ENCODE results near the gene BABAM2.

Gene BABAM2

DNA sequence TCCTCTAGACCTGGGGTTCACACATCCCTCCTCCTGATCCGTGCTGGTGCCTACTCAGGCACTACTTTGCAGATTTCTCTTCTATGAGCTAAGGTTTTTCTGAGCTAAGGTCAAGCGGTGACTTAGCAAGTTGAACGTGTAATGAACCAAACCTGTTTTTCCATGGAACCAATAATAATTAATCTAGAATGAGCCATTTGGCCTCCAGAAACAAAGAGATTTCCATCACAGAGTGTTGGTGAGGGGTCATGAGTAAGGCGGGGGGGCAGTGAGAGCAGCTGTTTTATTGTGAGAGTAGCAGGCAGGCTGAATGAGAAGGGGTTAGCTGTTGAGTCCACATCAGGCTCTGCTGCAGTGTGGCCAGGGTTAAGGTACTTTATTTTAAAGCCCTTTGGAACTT is 390.1 kb downstream of the BABAM2 start:
- DNase-seq (ENCODE audit: low read depth in 2 of 2): no peak

DNA sequence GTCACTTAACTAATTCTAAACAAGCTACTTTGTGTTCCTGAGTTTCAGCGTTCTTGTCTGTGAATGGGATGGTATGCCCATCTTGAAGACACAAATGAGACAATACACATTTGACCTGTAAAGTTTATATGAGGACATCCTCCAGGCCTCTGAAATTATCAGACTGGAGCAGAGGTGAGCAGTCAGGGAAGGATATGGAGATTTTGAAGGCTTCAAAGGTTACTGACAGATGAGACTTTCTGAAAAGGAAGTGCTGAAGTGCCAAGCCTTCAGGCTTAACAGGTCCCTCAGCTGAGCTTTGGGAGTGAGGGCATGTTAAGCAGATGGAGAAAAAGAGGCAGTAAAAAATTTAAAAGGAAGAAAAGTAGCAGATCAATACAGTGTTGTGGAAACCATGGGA is 391.2 kb downstream of the BABAM2 start:
- no peak for DNase-seq (ENCODE audit: low read depth in 2 of 2)

DNA sequence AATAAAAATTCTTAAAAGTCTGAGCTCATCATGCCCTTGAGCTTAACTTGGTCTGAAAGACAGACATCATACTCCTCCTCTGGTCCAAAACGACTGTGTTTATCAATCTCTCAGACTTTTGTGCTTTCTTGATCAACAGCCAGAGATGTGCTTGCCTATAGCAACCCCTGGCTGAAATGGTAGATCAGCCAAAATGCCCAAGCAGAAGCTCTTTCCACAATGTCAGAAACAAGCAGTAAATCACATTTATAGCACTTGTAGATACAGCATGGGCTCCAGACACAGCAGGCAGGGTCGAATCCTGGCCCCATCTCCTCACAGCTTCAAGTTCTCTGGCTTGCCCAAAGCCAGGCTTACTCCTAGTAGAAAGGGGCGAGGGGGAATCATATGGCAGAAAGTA is 391.7 kb downstream of the BABAM2 start:
- DNase-seq (ENCODE audit: low read depth in 2 of 2): no peak

DNA sequence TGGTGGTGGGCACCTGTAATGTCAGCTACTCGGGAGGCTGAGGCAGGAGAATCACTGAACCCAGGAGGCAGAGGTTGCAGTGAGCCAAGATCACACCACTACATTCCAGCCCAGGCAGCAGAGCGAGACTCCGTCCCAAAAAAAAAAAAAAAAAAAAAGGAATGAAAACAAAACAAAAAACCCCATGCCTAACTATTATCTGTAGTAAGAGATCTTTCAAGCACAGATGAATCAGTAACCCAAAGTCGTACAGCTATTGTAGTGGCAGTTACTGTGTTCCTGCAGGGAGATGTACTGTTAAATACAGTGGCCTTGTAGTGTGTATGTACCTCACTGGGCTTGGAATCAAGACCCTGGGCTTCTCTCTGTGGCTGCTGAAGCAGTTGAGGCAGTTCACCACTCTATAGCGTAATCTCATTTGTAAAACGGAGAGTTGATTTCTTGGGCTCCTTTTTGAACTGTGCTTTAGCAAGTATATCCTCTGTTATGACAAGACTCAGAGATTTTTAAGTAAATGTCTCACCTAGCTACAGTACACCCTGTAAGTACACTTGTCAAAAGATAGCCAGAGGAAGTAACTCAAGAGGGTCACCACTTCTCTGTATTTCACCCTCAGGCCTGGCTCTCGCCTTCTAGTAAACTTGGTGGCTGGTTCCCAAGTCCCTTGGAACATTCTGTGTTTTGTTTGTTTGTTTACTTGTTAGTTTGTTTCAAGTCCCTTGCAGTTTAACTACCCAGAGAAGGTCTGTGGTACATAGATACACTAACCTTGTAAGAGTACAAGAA is 392.5 kb downstream of the BABAM2 start:
- no peak for DNase-seq (ENCODE audit: low read depth in 2 of 2)

DNA sequence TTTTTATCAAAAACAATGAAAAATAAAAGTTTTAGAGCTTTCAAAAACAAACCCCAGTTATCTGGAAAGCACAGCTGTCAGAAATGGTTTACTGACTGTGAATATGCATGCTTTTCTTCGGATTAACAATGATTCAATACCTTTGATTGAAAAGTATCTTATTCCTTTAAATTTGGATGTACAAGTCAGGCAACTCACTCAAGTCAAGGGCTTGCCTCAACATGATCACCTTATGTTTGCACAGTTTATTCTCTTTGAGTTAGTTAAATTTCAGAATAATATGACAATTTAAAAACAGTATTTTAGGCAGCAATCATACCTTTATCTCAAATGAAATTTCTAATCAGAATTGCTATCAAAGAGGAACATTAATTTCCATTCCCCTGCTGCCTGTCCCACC is 393.3 kb downstream of the BABAM2 start:
- DNase-seq (ENCODE audit: low read depth in 2 of 2): no peak

DNA sequence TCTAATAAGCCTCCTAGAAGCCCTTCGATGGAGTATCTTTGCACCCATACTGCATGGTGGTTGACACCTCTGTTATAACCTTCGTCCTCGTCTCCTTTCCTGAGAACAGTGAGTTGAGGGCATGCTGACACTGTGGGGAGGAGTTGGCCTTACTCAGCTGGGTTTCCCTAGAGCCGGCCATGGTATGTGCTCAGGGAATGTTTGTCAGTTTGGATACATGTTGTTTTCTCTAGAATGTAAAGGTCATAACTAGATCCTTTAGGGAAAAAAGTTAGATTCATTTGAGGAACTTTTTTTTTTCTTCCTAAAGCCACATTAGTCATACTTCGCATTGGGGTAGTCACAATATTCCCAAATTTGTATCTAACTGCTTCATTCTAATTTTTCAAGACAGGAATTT is 396.1 kb downstream of the BABAM2 start:
- no peak for DNase-seq (ENCODE audit: low read depth in 2 of 2)

DNA sequence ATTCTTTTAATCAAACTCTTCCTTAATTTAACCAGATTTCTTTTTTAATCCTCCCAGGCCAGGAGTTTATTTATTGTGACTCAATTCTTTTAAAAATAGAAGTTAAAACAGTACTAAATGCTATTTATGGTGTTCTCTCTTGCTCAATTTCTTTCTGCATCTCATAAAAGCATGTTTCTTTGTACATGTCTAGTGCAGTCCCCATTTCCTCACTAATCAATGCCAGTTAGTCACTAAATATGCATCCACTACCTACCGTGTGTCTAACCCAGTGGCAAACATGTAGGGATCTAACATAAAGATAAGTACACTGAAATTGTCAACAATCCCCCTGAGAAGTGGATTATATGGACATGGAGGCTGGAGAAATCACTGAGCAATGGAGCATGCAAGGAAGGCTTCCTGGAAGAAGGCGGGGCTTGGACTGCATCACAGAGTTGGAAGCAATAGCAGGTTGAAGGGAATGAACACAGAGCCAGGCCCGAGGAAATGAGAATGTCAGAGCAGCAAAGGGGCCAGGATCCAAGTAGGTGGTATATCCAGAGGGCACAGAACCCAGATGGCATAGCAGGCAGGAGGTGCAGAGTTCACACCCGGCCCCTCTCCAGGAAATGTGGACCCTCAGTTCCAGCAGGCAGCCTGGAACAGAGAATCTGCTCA is 396.9 kb downstream of the BABAM2 start:
- no peak for DNase-seq (ENCODE audit: low read depth in 2 of 2)

DNA sequence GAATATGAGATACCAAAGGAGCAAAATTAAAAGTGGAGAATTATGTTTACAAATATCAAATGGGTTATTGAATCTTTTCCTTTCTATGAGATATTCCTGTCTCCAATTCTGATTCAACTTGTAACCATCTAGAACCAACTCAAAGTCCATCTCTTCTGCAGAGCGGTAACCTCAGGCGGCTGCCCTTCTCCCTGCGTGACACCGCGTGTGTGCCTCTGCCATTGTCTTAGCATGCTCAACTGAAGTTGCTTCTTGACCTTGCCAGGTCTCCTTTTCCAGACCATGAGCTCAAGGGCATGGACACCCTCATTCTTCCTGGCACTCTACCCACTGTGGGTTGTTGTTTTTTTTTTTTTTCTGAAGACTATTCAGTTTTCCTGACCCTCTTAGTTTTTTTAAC is 398.1 kb downstream of the BABAM2 start:
- DNase-seq (ENCODE audit: low read depth in 2 of 2): no peak

DNA sequence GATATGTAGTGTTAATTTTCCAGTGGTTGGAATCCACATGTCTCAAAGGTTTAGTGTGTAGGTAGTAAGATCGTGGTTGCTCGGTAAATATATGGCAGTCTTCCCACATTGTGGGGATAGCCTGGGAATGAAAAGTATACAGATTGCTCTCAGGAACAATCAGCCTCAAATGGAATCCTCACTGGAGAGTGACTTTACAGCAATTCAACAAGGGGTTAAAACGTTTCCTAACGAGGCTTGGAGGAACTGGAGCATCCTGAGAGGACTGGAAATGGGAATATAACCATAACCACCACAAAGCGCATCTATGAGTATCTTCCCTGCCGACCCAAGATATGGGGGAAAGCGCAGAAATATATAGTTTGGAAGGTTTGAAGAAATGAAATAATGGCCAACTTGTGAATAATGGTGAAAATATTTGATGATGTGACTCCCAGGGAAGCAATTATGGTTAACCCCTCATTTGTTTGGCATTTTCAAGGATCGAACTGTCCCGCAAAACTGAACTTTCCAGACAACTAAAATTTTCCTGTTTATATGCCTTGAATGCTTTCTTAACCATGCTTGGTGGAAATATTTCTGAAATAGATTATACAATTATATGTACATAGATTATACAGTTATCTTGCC is 401.4 kb downstream of the BABAM2 start:
- no peak for DNase-seq (ENCODE audit: low read depth in 2 of 2)

DNA sequence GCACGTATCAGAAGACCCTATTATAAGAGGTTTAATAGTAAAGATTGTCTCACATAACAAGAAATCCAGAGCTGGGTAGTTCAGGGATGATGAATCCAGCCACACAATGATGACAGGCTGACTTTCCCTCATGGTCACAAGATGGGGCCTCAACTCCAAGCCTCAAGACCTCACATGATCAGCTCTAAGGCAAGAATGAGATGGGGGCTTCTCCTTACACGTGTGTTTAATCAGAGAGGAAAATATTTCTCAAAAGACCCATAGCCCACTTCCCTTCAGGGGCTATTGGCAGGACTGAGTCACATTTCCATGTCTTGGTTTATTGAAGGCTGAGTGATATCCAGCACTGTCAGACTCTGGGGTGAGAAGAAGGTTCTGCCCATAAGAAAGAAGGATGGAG is 402.0 kb downstream of the BABAM2 start:
- DNase-seq (ENCODE audit: low read depth in 2 of 2): no peak

DNA sequence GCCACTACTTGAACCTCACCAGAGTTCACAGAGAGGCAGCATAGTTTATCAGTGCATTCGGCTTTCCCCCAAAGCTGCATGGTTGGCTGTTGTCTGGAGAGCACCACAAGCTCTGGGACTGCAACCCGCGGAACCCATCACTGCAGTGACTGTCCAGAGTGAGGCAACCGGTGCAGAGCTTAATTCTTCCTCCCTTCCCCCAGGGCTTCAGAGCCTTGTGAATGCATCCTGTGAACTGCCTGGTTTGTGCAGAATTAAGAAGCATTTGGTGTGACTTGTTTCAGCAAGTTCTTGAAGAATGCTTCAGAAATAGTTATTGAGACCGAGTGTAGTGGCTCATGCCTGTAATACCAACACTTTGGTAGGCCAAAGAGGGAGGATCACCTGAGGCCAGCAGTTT is 402.9 kb downstream of the BABAM2 start:
- no peak for DNase-seq (ENCODE audit: low read depth in 2 of 2)

DNA sequence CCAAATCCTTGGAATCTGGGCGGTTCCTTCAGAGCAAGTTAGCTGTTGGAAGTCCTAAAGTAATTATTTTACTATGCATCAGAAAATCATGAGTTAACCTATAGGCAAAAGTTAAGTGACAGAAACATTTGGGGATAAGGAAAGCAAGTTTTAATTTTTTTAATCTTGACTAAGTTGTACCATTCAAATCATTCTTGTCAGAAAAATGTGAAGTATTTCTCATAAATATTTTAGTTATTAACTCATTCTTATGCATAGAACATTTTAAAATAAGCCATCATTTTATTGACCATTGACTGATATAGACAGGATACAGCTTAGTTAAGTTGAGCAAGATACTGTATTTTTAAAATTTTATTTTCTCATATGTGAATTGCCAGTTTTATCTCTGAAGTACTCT is 403.9 kb downstream of the BABAM2 start:
- DNase-seq (ENCODE audit: low read depth in 2 of 2): no peak

DNA sequence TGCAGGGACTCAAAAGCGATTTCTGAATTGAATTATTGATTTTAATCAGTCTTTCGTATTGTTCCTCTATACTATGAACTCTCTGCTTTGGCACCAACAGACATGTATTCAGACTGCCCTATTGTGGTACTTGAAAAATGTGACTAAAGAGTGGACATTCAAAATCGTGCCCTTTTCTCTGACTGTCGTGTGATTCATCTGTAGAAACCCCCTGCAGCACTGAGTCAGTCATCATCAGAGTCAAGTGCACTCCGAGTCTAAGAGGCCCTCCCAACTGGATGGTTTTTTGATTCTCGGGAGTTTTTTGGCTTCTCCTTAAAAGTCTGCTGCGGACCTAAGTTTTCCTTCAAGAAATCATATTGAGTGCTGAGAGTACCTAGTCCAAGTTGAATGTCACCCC is 405.7 kb downstream of the BABAM2 start:
- no peak for DNase-seq (ENCODE audit: low read depth in 2 of 2)

DNA sequence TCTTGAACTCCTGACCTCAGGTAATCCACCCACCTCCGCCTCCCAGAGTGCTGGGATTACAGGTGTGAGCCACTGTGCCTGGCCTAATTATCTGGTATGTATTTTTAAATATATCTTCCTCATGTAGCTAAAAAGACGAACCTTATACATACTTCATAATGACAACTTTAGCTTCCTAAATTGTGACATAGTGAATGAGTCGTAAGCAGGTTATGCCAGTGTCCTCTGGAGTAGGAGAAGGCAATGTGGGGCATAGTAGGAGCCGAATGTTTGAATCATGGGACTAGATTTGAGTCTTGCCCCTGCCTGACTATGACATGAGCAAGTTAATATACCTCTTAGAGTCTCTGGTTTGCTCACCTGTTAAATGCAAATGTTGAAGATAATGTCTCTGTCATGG is 406.4 kb downstream of the BABAM2 start:
- no peak for DNase-seq (ENCODE audit: low read depth in 2 of 2)

DNA sequence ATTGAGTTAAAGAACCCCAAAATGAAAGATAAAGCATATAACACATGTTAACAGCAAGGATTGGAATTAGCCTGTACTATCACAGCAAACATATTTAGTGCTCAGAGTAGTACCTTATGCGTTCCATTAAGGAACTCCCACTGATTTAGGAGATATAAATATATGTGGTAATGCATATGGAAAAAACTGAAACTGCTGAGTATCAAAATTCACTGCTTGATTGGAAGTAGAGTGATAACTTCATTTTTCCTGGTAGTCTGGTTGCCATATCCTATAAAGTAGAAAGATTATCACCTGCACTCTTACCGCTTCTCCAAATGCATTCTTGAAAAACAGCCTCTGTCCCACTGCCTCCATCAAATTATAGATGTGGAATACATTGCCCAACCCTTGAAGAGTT is 407.0 kb downstream of the BABAM2 start:
- no peak for DNase-seq (ENCODE audit: low read depth in 2 of 2)

DNA sequence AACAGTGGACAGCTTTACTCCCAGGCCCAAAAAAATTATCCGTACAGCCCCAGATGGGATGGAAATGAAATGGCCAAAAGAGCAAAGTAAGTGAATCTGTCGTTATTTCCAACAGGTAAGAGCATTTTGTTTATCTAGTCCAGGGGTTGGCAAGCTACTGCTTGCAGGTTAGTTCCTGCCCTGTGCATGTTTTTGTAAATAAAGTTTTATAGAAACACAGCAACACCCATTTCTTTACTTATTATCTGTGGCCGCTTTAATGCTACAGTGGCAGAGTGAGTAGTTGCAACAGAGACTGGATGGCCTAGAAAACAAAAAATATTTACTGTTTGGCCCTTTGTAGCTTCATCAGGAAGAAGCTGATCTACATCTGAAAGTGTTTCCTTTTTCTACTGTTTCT is 407.9 kb downstream of the BABAM2 start:
- no peak for DNase-seq (ENCODE audit: low read depth in 2 of 2)

DNA sequence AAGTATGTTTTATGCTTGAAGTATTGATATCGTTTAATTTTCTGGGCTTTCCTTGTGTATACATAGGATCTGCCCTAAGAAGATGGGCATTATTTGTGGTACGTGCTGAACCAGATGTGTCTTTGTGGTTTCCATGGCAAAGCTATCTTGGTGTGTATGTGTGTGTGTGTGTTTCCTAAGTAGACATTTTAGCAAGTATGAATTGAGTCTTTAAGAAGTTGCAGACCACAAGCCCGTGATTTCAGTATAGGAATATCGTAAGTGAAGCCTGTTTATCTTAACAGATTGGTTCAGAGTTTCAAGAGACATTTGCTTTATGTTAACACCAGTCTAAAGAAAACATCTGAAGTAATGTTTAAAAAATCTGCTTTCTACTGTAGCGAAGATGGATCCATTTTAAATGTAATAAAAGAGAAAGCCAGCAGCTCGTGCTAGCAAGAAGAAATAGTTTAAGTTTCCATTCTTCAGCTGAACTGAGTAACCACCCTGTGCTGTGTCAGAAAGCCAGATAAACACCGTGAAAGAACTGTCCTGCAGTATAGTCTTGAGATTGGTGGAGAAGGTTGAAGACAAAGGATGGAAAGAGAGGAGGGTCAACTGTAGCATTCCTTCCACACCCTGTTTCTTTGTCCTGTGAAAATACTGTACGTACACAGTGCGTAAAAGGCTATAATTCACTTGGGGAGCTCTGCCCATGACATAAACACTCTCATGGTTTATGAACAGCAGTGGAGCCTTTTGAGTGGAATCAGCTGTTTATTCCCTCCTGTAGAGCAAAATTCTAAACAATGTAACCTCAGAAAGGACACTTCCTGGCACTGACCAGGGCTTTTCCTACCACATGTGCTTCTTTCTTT is 410.2 kb downstream of the BABAM2 start:
- no peak for DNase-seq (ENCODE audit: low read depth in 2 of 2)

DNA sequence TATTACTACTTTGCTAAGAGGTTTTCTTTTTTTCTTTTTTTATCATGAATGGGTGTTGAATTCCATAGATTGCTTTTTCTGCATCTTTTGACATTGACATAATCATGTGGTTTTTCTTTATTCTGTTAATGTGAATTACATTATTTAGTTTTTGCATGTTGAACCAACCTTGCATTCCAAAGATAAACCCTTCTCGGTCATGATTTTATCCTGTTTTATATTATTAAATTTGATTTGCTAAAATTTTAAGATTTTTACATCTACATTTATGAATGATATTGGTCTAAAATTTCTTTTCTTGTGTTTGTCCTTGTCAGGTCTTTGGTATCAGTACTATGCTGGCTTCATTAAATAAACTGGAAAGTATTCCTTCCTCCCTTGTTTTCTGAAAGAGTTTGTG is 414.7 kb downstream of the BABAM2 start:
- DNase-seq (ENCODE audit: low read depth in 2 of 2): no peak

DNA sequence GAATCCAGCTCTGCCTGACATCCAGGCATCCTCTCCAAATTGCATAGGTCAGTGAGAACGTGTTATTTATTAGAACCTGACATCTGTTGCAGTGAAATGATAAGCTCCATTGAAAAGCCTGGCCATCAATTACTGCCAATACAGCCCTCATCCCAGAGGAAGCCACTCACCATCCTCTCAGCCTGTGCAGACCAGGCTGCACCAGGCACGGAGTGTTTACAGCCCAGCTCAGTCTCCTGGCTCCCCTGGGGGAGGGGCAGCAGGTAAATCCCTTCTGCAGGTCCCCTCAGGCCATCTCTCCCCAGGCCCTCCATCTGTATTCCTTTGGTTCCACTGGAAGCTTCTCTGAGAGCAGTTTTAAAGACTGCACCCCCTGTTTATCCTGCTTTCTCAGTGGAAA is 419.6 kb downstream of the BABAM2 start:
- DNase-seq (ENCODE audit: low read depth in 2 of 2): no peak

DNA sequence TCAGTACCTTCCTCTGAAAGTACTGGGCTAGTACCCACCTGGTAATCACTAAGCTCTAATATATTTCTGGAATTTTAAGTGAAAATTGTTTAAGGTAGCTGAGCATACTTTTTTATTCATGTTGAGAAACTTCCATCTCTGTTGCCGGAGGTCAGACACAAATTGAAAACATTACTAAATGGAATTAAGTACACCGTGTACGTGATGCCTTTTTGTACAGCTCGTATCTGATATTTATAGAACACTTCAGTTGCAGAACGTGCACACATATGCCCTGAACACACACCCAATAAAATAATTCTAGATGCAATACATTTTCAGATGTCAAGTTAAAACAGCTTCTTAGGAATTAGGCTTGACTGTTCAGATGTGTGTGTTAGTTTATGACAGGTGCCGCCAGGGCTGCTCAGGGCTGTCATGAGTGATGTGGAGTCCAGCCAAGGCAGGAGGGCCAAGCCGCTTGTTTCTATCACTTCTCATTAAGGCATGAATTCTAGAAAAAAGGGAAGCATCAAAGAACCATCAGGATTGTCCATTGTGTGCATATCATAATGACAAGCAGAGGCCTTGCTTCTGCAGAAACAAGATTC is 421.2 kb downstream of the BABAM2 start:
- no peak for DNase-seq (ENCODE audit: low read depth in 2 of 2)

DNA sequence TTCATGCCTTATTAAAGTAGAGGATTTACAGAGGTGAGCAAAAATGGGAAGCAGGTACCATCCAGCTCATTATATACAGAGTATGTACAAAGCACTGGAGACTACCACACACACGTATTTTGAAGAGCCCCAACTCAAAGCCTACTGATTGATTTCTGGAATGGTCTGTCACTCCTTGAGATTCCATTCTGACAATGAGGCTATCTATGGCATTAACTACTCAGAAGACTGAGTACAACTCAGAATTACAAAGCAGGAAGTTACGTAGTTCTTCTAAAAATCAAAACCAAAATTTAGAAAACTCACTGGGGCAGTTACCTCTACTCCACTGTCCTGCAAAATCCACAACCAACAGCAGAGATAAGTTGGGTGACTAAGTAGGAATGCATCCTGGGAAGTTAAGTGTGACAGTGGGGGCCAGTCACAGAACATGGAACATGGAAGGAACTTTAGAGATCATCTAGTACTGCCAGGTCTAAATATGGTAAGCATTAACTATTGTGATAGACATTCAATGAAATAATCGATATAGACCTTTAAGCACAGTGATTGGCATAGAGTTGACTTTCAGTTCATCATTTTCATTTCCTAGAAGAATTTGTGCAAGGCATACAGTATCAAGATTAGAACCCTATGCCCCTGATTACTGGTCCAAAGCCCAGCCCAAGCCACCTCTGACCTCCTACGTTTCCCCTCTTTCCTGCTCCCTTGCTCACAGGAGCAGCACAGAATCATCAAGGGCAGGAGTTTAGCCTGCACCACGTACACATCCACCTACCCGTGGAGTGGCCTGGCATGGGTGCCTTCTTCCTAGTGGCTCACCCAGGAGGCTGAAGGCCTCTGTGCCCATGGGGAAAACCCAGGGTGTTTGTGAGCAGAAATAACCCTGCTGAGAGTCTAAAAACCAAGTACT is 422.0 kb downstream of the BABAM2 start:
- no peak for DNase-seq (ENCODE audit: low read depth in 2 of 2)
